ENCODE data around the gene CD248.
A peak's percentile ranks its signal among the peaks of the same experiment; 100 is the strongest.

The CD248 gene

DNA sequence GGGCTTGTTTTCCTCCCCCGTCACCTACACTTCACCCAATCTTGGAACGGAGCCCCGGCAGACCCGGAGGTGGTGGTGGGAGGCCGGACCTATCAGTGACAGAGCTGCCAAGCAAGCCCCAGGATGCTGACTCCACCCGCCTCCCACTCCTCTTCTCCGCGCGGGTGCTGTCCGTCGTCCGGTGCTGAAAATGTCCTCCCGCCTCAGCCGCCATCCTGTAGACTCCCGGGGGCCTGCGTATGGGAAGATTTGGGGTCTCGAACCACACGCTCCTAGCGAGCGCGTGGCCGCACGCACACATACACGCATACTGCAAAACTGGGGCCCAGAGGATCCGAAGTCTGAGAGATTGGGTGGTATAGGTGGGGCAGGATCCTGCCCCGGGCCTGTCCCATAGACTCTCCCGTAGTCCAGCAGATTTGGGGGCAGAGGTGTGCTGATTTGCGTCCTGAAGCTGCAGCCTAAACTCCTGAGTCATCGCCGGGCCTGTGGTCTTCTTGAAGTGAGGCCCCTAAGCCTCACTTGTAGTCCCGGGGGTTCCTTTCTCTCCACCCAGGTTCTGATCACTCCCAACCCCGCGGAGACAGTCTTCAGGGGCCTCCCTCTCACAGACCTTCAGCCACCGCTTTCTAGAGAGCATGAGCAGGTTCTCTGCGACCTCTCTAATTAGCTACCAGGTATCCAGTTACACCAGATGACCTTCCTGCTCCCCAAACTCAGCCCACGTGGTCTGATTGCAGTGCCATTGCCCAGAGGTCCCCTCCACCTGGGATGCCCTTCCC lies 27.1 kb downstream of the CD248 start (continued):
- no peak for TF ChIP-seq ZNF426 (tag by site-specific recombination; IDR thresholded peaks at IDR 0.05)
- TF ChIP-seq ZNF112 (tag by site-specific recombination; IDR thresholded peaks at IDR 0.05) = no peak
- TF ChIP-seq, protein P1, sequence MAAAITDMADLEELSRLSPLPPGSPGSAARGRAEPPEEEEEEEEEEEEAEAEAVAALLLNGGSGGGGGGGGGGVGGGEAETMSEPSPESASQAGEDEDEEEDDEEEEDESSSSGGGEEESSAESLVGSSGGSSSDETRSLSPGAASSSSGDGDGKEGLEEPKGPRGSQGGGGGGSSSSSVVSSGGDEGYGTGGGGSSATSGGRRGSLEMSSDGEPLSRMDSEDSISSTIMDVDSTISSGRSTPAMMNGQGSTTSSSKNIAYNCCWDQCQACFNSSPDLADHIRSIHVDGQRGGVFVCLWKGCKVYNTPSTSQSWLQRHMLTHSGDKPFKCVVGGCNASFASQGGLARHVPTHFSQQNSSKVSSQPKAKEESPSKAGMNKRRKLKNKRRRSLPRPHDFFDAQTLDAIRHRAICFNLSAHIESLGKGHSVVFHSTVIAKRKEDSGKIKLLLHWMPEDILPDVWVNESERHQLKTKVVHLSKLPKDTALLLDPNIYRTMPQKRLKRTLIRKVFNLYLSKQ (tag by site-specific recombination; IDR thresholded peaks at IDR 0.05; ENCODE audit: borderline replicate concordance) = no peak
- TF ChIP-seq ZNF514 (tag by site-specific recombination; IDR thresholded peaks at IDR 0.05) = no peak
- TF ChIP-seq ZFHX2 (tag by site-specific recombination; conservative IDR thresholded peaks at IDR 0.05) = peak; percentile 78
- TF ChIP-seq ZNF433 (tag by site-specific recombination; IDR thresholded peaks at IDR 0.05; ENCODE audit: low read depth) = no peak
- TF ChIP-seq PATZ1 (tag by site-specific recombination; IDR thresholded peaks at IDR 0.05) = peak; percentile 15; the same call in 1 of the 2 replicates
- no peak for TF ChIP-seq ZNF521 (tag by site-specific recombination; IDR thresholded peaks at IDR 0.05)
- no peak for TF ChIP-seq ZNF354C (tag by site-specific recombination; IDR thresholded peaks at IDR 0.05; ENCODE audit: borderline replicate concordance, low read depth)
- TF ChIP-seq ZNF223 (tag by site-specific recombination; IDR thresholded peaks at IDR 0.05) = no peak
- TF ChIP-seq ZNF341 (tag by site-specific recombination; IDR thresholded peaks at IDR 0.05; ENCODE audit: low read depth) = no peak
- TF ChIP-seq ZNF600 (tag by site-specific recombination; IDR thresholded peaks at IDR 0.05) = peak; percentile 80
- TF ChIP-seq ZNF792 (tag by site-specific recombination; IDR thresholded peaks at IDR 0.05) = no peak
- TF ChIP-seq WT1 (tag by site-specific recombination; IDR thresholded peaks at IDR 0.05) = no peak
- TF ChIP-seq, protein P2, sequence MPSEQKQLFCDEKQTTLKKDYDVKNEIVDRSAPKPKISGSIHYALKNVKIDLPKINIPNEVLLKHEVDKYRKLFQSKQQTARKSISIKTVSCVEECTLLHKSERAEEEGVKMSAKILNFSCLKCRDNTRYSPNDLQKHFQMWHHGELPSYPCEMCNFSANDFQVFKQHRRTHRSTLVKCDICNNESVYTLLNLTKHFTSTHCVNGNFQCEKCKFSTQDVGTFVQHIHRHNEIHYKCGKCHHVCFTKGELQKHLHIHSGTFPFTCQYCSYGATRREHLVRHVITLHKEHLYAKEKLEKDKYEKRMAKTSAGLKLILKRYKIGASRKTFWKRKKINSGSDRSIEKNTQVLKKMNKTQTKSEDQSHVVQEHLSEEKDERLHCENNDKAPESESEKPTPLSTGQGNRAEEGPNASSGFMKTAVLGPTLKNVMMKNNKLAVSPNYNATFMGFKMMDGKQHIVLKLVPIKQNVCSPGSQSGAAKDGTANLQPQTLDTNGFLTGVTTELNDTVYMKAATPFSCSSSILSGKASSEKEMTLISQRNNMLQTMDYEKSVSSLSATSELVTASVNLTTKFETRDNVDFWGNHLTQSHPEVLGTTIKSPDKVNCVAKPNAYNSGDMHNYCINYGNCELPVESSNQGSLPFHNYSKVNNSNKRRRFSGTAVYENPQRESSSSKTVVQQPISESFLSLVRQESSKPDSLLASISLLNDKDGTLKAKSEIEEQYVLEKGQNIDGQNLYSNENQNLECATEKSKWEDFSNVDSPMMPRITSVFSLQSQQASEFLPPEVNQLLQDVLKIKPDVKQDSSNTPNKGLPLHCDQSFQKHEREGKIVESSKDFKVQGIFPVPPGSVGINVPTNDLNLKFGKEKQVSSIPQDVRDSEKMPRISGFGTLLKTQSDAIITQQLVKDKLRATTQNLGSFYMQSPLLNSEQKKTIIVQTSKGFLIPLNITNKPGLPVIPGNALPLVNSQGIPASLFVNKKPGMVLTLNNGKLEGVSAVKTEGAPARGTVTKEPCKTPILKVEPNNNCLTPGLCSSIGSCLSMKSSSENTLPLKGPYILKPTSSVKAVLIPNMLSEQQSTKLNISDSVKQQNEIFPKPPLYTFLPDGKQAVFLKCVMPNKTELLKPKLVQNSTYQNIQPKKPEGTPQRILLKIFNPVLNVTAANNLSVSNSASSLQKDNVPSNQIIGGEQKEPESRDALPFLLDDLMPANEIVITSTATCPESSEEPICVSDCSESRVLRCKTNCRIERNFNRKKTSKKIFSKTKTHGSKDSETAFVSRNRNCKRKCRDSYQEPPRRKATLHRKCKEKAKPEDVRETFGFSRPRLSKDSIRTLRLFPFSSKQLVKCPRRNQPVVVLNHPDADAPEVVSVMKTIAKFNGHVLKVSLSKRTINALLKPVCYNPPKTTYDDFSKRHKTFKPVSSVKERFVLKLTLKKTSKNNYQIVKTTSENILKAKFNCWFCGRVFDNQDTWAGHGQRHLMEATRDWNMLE (tag by site-specific recombination; conservative IDR thresholded peaks at IDR 0.05; ENCODE audit: low read depth) = no peak
- no peak for TF ChIP-seq RBAK (tag by site-specific recombination; IDR thresholded peaks at IDR 0.05)
- no peak for TF ChIP-seq ZNF701 (tag by site-specific recombination; IDR thresholded peaks at IDR 0.05)
- TF ChIP-seq ZNF558 (tag by site-specific recombination; IDR thresholded peaks at IDR 0.05) = no peak
- TF ChIP-seq GLI2 (tag by site-specific recombination; IDR thresholded peaks at IDR 0.05; ENCODE audit: borderline replicate concordance, low read depth) = no peak
- no peak for TF ChIP-seq ZNF391 (tag by site-specific recombination; IDR thresholded peaks at IDR 0.05; ENCODE audit: borderline replicate concordance, low read depth)
- TF ChIP-seq ZNF843 (tag by site-specific recombination; IDR thresholded peaks at IDR 0.05) = no peak
- peak; percentile 40; the same call in 1 of the 2 replicates for TF ChIP-seq KLF16 (tag by site-specific recombination; IDR thresholded peaks at IDR 0.05)
